Natural killer cell (primary cell): ENCODE results near the gene KCNJ12. TPM values are rescaled to one million over a fixed set of nuclear protein-coding genes. Genes with fewer than 3 reads are reported as not detected.
"Not testable (repeated sequence)": the region's sequence is repeated elsewhere in the genome, so short reads cannot be mapped to it uniquely, and the experiment has no call there.

Experiments
- ATAC-seq, 3 donors: fragments of 150-1000 bp in 2 of 3; fragments of 200-7000 bp in 1 of 3; cut with Tn5 transposase; 1 replicate in 1 of 3; 2 replicates in 2 of 3; pipeline ENCODE4 v1.10.0; 2021; ENCODE audit warnings: mild to moderate bottlenecking in 2 of 3, moderate library complexity in 2 of 3
- DNase-seq, 2 donors: peaks; one replicate each; pipeline versions ENCODE4 v3.0.0 to v3.0.0-alpha.2; 2013 to 2021; ENCODE audit warnings: mixed read lengths in 1 of 2
- H3K27ac ChIP-seq: one replicate; pipeline ENCODE4 v1.5.1; 2013; ENCODE audit warnings: mild to moderate bottlenecking, low read length
- H3K27me3 ChIP-seq: one replicate; pipeline ENCODE4 v1.6.1; 2013; ENCODE audit warnings: low read length; ENCODE audit not compliant: control insufficient read depth, insufficient read depth
- H3K36me3 ChIP-seq: one replicate; pipeline ENCODE4 v1.6.1; 2013; ENCODE audit warnings: low read length; ENCODE audit not compliant: control insufficient read depth, insufficient read depth
- H3K4me1 ChIP-seq: one replicate; pipeline ENCODE4 v1.6.1; 2013; ENCODE audit warnings: low read length; ENCODE audit not compliant: control insufficient read depth, insufficient read depth
- H3K4me3 ChIP-seq: one replicate; pipeline ENCODE4 v1.5.1; 2013; ENCODE audit warnings: low read length
- H3K9me3 ChIP-seq: one replicate; pipeline ENCODE4 v1.6.1; 2013; ENCODE audit warnings: low read length; ENCODE audit not compliant: control insufficient read depth, insufficient read depth
- H3K27ac Mint-ChIP-seq, 2 donors: one replicate each; pipeline ENCODE4 v1.8.0; 2022; ENCODE audit warnings: mild to moderate bottlenecking in 2 of 2, mixed read lengths in 2 of 2, moderate library complexity in 1 of 2
- H3K27me3 Mint-ChIP-seq, 2 donors: one replicate each; pipeline ENCODE4 v1.8.0; 2022; ENCODE audit warnings: low read depth in 2 of 2, mixed read lengths in 2 of 2
- H3K36me3 Mint-ChIP-seq: one replicate; pipeline ENCODE4 v1.8.0; 2022; ENCODE audit warnings: mixed read lengths
- H3K4me1 Mint-ChIP-seq, 2 donors: one replicate each; pipeline ENCODE4 v1.8.0; 2022; ENCODE audit warnings: mixed read lengths in 2 of 2
- H3K4me3 Mint-ChIP-seq: one replicate; pipeline ENCODE4 v1.8.0; 2022; ENCODE audit warnings: mild to moderate bottlenecking, moderate library complexity, mixed read lengths
- H3K9me3 Mint-ChIP-seq, 2 donors: one replicate each; pipeline ENCODE4 v1.8.0; 2022; ENCODE audit warnings: mixed read lengths in 2 of 2
- CTCF ChIP-seq: fragments of 200-600 bp; IDR thresholded peaks from one replicate; pipeline ENCODE4 v1.8.0; 2022; ENCODE audit warnings: antibody characterized with exemption
- WGBS: methylation state at CpG from one replicate; pipeline ENCODE4 v1.1.7; 2013; ENCODE audit warnings: missing lambda C conversion rate; ENCODE audit not compliant: insufficient coverage; 5-methylcytosine and 5-hydroxymethylcytosine counted together
- intact Hi-C: fragments of 100-400 bp; cut with micrococcal nuclease; formaldehyde crosslinking; loops from one replicate; pipeline ENCODE4 v1.14.2; 2022
- total RNA-seq, 4 donors: library from RNA; stranded (reverse); fragments of 120-200 nt in 1 of 4; gene quantifications; one replicate each; pipeline versions ENCODE4 v1.2.3 to v1.2.4, GENCODE V29; 2013 to 2022

The KCNJ12 gene
- total RNA-seq, 3 donors from 2014 or later (not counting 1 experiment from before 2014, with no cell fraction given): 0.14 TPM; not detected in 2

GRCh38 chr17:21445091-21445650, 69.0 kb downstream of the KCNJ12 start:
- H3K4me3 Mint-ChIP-seq: no peak overlapping the region
- Histone ChIP-seq H3K9me3 (no peaks in the 10 kb centered on the region), H3K4me3 (no peak overlapping the region), H3K27ac (no peak overlapping the region), H3K4me1 (no peaks in the 10 kb centered on the region), H3K36me3 (no peaks in the 10 kb centered on the region), H3K27me3 (no peaks in the 10 kb centered on the region)
- DNase-seq: no peak
- no peaks in the 10 kb centered on the region for H3K4me1 Mint-ChIP-seq
- ATAC-seq: no peak
- intact Hi-C loops: no loop called here
- no peaks in the 10 kb centered on the region for H3K36me3 Mint-ChIP-seq
- no peak for TF ChIP-seq CTCF
- peaks cover 5 to 6% of the 10 kb centered on the region in 2 donors for H3K27me3 Mint-ChIP-seq
- H3K27ac Mint-ChIP-seq: no peak overlapping the region
- 90% methylated on average over 9 of the region's 9 CpGs for WGBS
- no peaks in the 10 kb centered on the region for H3K9me3 Mint-ChIP-seq

GRCh38 chr17:21447552-21447951, 71.4 kb downstream of the KCNJ12 start:
- H3K9me3 Mint-ChIP-seq, H3K4me3 Mint-ChIP-seq, H3K27ac ChIP-seq, H3K4me1 Mint-ChIP-seq, DNase-seq, intact Hi-C loops, H3K4me3 ChIP-seq, H3K9me3 ChIP-seq, H3K4me1 ChIP-seq, H3K27me3 ChIP-seq, H3K36me3 Mint-ChIP-seq, ATAC-seq, H3K36me3 ChIP-seq, H3K27ac Mint-ChIP-seq: not testable (repeated sequence)
- H3K27me3 Mint-ChIP-seq: peaks cover 9 to 12% of the 10 kb centered on the region in 2 donors
- 88% methylated on average over 4 of the region's 4 CpGs for WGBS

- H3K27ac Mint-ChIP-seq, intact Hi-C loops: not testable (repeated sequence)
- 100% methylated on average over 1 of the region's 3 CpGs for WGBS
Observed at GRCh38 chr17:21449891-21450290, 73.7 kb downstream of the KCNJ12 start.

GRCh38 chr17:21451975-21452374, 75.8 kb downstream of the KCNJ12 start:
- no peak overlapping the region for H3K4me3 ChIP-seq

More at GRCh38 chr17:21449891-21450290, 73.7 kb downstream of the KCNJ12 start:
- H3K36me3 Mint-ChIP-seq, H3K4me1 Mint-ChIP-seq, H3K9me3 ChIP-seq, H3K9me3 Mint-ChIP-seq, H3K4me3 ChIP-seq, ATAC-seq, H3K36me3 ChIP-seq, H3K4me3 Mint-ChIP-seq, H3K4me1 ChIP-seq, H3K27me3 ChIP-seq, H3K27ac ChIP-seq, DNase-seq: not testable (repeated sequence)
- peaks cover 9 to 12% of the 10 kb centered on the region in 2 donors for H3K27me3 Mint-ChIP-seq

More at GRCh38 chr17:21451975-21452374, 75.8 kb downstream of the KCNJ12 start:
- H3K36me3 Mint-ChIP-seq: no peaks in the 10 kb centered on the region
- no peaks in the 10 kb centered on the region for H3K36me3 ChIP-seq
- H3K27me3 ChIP-seq: no peaks in the 10 kb centered on the region
- H3K9me3 Mint-ChIP-seq: no peaks in the 10 kb centered on the region
- H3K9me3 ChIP-seq: no peaks in the 10 kb centered on the region
- peaks cover 9% of the 10 kb centered on the region for H3K4me1 ChIP-seq
- intact Hi-C loops: loop anchor here (1.0 kb wide), 1 partner anchor 59 kb away; no protein-coding TSS in a partner anchor
- H3K27ac ChIP-seq: no peak overlapping the region
- no peak overlapping the region for H3K27ac Mint-ChIP-seq
- ATAC-seq (no peak), DNase-seq (no peak)
- H3K4me3 Mint-ChIP-seq: no peak overlapping the region
- H3K27me3 Mint-ChIP-seq: peaks cover 9 to 20% of the 10 kb centered on the region in 2 donors
- no peak for TF ChIP-seq CTCF
- 90% methylated on average over 7 of the region's 9 CpGs for WGBS
- peaks cover 2 to 13% of the 10 kb centered on the region in 2 donors for H3K4me1 Mint-ChIP-seq
